ENCODE data around the gene MAML3.

GRCh38 chr4:140069066-140069465 is 84.9 kb downstream of the MAML3 start:
- TF ChIP-seq TARDBP (IDR thresholded peaks at IDR 0.05) (no peak), SP1 (IDR thresholded peaks at IDR 0.05) (no peak), ZNF384 (IDR thresholded peaks at IDR 0.05) (no peak), BHLHE40 (IDR thresholded peaks at IDR 0.05; ENCODE audit: borderline replicate concordance) (no peak), ELF4 (IDR thresholded peaks at IDR 0.05) (no peak), FOXK2 (IDR thresholded peaks at IDR 0.05) (no peak), SUZ12 (IDR thresholded peaks at IDR 0.05) (no peak), NFRKB (IDR thresholded peaks at IDR 0.05) (no peak), FOXM1 (IDR thresholded peaks at IDR 0.05; ENCODE audit: borderline replicate concordance) (no peak)
